NB4 (cell line): ENCODE measurements around the gene KRT1.

ENCODE experiments used
- MYC ChIP-seq: IDR thresholded peaks from 2 replicates; pipeline ENCODE4 v1.6.1; 2011; ENCODE audit warnings: low read depth, low read length
- POLR2A ChIP-seq: IDR thresholded peaks from 2 replicates; pipeline ENCODE4 v1.6.1; 2011; ENCODE audit warnings: mild to moderate bottlenecking; ENCODE audit not compliant: insufficient read length; ENCODE audit errors: extremely low read depth
- TF ChIP-seq, protein P1 (sequence below): IDR thresholded peaks from one replicate; pipeline ENCODE4 v1.5.1; 2012; ENCODE audit warnings: low read depth, low read length
- TF ChIP-seq, protein P2 (sequence below): IDR thresholded peaks from 2 replicates; pipeline ENCODE4 v1.6.1; 2011; ENCODE audit warnings: low read depth, low read length

DNA sequence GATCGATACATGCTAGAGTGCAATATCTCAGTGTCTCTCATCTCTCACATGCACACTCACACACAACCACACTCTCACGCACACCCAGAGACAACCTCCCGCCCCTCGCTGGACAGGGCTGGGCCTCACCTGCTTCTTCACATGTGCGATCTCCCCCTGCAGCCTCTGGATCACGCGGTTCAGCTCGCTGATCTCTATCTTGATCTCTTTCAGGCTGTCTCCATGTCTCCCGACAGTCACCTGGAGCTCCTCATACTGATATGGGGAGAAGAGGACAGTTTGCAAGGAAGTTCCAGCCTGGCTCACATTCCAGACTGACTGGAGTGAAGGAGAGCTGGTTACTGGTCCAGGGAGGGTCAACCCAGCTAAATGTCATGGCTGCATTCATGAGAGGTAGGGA lies 32.6 kb downstream of the KRT1 start:
- TF ChIP-seq, protein P1, sequence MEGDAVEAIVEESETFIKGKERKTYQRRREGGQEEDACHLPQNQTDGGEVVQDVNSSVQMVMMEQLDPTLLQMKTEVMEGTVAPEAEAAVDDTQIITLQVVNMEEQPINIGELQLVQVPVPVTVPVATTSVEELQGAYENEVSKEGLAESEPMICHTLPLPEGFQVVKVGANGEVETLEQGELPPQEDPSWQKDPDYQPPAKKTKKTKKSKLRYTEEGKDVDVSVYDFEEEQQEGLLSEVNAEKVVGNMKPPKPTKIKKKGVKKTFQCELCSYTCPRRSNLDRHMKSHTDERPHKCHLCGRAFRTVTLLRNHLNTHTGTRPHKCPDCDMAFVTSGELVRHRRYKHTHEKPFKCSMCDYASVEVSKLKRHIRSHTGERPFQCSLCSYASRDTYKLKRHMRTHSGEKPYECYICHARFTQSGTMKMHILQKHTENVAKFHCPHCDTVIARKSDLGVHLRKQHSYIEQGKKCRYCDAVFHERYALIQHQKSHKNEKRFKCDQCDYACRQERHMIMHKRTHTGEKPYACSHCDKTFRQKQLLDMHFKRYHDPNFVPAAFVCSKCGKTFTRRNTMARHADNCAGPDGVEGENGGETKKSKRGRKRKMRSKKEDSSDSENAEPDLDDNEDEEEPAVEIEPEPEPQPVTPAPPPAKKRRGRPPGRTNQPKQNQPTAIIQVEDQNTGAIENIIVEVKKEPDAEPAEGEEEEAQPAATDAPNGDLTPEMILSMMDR: no peak
- TF ChIP-seq POLR2A (no peak), MYC (no peak)
- TF ChIP-seq, protein P2, sequence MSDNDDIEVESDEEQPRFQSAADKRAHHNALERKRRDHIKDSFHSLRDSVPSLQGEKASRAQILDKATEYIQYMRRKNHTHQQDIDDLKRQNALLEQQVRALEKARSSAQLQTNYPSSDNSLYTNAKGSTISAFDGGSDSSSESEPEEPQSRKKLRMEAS: no peak
